Measurements from ENCODE around the gene PCNT.

- TF ChIP-seq CTCF (IDR thresholded peaks at IDR 0.05) (no peak), POLR2A (IDR thresholded peaks at IDR 0.05) (no peak)
Observed at GRCh38 chr21:46317710-46318463, 6.1 kb upstream of the PCNT start.

All from lower leg skin (tissue), 3 donors.